Measurements from ENCODE around the gene BEST4. TPM values are rescaled to one million over a fixed set of nuclear protein-coding genes. Genes with fewer than 3 reads are reported as not detected.
A peak's percentile ranks its signal among the peaks of the same experiment; 100 is the strongest.

Gene BEST4
- total and polyA plus RNA-seq, 7 donors, result 0.08 TPM; not detected in 6

DNA sequence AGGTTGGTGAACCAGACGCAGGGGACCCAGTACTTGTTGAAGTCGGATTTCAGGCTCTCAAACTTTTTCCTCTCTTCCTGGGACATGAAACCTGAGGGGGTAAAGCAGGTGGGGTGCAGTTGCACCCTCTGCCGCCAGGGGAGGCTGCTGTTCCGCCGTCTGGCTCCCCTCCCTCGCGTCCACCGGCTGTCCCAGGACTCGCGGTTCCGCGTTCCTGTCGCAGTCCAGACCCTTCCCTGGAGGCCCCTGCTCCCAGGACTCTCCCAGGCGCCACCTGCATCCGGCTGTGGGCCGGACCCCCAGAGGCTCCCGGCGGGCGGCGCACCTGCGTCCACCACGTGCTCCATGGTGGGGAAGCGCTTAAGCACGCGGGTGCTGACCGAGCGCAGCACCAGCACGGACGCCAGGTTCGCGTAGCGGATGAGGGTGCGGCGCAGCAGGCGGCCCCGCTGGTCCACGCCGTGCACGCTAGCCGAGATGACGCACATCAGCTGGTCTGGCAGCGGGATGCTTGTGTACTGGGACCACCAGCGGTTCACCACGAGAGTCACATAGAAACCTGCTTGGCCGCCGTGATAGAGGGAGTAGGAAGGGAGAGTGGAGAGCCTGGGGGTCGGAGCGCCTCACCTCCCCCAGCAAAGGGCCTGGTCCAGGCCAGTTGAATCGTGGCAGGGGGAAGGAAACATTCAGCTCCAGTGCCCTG lies 1.7 kb downstream of the BEST4 start:
- ATAC-seq, result peak; percentile 77 to 89 (median 84)
- H3K27ac ChIP-seq, result peak overlapping the region; percentile 48
- H3K27me3 ChIP-seq (ENCODE audit: insufficient read depth in 3 of 3, low read length in 2 of 3), result no peaks in the 10 kb centered on the region
- WGBS, 3 donors, result 5 to 10% (median 7%) methylated on average over 48 to 49 of the region's 49 CpGs
- peaks cover 19% of the 10 kb centered on the region for H3K4me1 ChIP-seq
- DNase-seq, result peak; percentile 72 to 85
- peaks cover 0 to 5% of the 10 kb centered on the region in 2 donors for H3K36me3 ChIP-seq (ENCODE audit: insufficient read depth in 1 of 2, low read depth in 1 of 2)
- H3K4me3 ChIP-seq, result peak overlapping the region; percentile 68
- TF ChIP-seq, protein P1, sequence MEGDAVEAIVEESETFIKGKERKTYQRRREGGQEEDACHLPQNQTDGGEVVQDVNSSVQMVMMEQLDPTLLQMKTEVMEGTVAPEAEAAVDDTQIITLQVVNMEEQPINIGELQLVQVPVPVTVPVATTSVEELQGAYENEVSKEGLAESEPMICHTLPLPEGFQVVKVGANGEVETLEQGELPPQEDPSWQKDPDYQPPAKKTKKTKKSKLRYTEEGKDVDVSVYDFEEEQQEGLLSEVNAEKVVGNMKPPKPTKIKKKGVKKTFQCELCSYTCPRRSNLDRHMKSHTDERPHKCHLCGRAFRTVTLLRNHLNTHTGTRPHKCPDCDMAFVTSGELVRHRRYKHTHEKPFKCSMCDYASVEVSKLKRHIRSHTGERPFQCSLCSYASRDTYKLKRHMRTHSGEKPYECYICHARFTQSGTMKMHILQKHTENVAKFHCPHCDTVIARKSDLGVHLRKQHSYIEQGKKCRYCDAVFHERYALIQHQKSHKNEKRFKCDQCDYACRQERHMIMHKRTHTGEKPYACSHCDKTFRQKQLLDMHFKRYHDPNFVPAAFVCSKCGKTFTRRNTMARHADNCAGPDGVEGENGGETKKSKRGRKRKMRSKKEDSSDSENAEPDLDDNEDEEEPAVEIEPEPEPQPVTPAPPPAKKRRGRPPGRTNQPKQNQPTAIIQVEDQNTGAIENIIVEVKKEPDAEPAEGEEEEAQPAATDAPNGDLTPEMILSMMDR (IDR thresholded peaks at IDR 0.05), result peak; percentile 99
- H3K9me3 ChIP-seq, result no peaks in the 10 kb centered on the region
- intact Hi-C loops (cut with DNase I), result loop anchor here (5.0 kb wide), 2 partner anchors 36 to 511 kb away; no protein-coding TSS in a partner anchor

GRCh38 chr1:44785501-44786137 lies 2.4 kb downstream of the BEST4 start:
- Histone ChIP-seq H3K4me3 (peak overlapping the region; percentile 68), H3K27ac (peak overlapping the region; percentile 48), H3K27me3 (ENCODE audit: insufficient read depth in 3 of 3, low read length in 2 of 3) (no peaks in the 10 kb centered on the region), H3K4me1 (peaks cover 19% of the 10 kb centered on the region), H3K36me3 (ENCODE audit: insufficient read depth in 1 of 2, low read depth in 1 of 2) (peaks cover 0 to 12% of the 10 kb centered on the region in 2 donors), H3K9me3 (no peaks in the 10 kb centered on the region)
- no peak for DNase-seq
- intact Hi-C loops (cut with DNase I), result loop anchor here (5.0 kb wide), 2 partner anchors 37 to 512 kb away; no protein-coding TSS in a partner anchor
- ATAC-seq, result no peak
- WGBS, 3 donors, result 34 to 37% (median 35%) methylated on average over 11 of the region's 11 CpGs
- TF ChIP-seq, protein P1 (IDR thresholded peaks at IDR 0.05), result no peak

GRCh38 chr1:44785029-44785380 lies 3.0 kb downstream of the BEST4 start:
- H3K4me1 ChIP-seq, result peaks cover 19% of the 10 kb centered on the region
- TF ChIP-seq, protein P1 (IDR thresholded peaks at IDR 0.05), result no peak
- ATAC-seq (no peak), DNase-seq (no peak)
- H3K27me3 ChIP-seq (ENCODE audit: insufficient read depth in 3 of 3, low read length in 2 of 3), result no peaks in the 10 kb centered on the region
- no peaks in the 10 kb centered on the region for H3K9me3 ChIP-seq
- no peak overlapping the region for H3K27ac ChIP-seq
- intact Hi-C loops (cut with DNase I), result loop anchor here (5.0 kb wide), 2 partner anchors 37 to 512 kb away; no protein-coding TSS in a partner anchor
- H3K4me3 ChIP-seq, result no peak overlapping the region
- WGBS, 3 donors, result 69 to 80% (median 69%) methylated on average over 6 of the region's 6 CpGs
- H3K36me3 ChIP-seq (ENCODE audit: insufficient read depth in 1 of 2, low read depth in 1 of 2), result peaks cover 0 to 18% of the 10 kb centered on the region in 2 donors

DNA sequence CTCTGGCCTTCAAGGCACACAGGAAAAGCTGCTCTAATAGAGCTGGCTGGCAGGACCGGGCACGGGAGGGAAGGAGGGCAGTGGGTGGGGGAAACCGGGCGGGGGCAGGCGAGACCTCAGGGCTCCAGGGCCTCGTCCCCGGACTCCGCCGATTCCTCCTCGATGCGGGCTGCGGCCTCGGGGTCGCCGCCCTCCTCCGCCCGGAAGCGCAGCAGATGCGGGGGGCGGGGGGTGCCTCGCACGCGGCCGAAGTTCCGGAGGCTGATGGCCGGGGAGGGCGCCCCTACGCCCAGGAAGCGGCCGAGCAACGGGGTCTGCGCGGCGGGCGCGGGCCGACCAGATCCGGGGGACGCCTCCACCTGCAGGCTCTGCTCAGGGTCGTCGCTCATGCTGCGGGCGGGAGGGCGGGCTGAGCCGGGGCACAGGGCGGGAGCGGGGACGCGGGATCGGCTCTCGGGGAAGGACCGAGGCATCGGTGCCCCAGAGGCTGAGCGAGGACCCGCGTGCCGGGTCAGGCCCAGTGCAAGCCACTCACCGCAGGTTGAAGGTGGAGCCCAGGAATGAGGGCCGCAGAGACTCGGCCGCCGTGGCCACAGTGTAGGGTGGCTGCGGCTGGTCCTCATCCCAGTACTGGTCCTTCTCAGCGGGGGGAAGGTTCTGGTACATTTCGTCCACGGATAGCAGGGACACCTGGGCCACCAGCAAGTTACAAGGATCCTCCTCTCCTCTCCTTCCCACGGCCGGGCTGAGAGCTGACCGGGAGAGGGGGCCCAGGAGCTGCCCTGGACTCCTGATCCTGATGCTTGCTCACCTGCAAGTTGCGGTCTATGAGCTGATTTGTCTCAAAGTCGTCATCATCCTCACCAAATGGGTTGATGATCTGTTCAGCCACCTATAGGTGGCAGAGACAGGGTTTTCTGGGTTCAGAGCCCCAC lies 3.6 kb downstream of the BEST4 start:
- Histone ChIP-seq H3K36me3 (ENCODE audit: insufficient read depth in 1 of 2, low read depth in 1 of 2) (peaks cover 0 to 24% of the 10 kb centered on the region in 2 donors), H3K4me3 (peak overlapping the region; percentile 68), H3K27ac (no peak overlapping the region), H3K4me1 (peaks cover 19% of the 10 kb centered on the region), H3K27me3 (ENCODE audit: insufficient read depth in 3 of 3, low read length in 2 of 3) (no peaks in the 10 kb centered on the region), H3K9me3 (no peaks in the 10 kb centered on the region)
- DNase-seq (no peak), ATAC-seq (peak; percentile 11 to 25 (median 16))
- TF ChIP-seq, protein P1 (IDR thresholded peaks at IDR 0.05), result no peak
- 8 to 10% (median 9%) methylated on average over 44 to 71 of the region's 71 CpGs for WGBS, 3 donors
- intact Hi-C loops (cut with DNase I), result loop anchor here (5.0 kb wide), 2 partner anchors 38 to 513 kb away; no protein-coding TSS in a partner anchor

Measured in psoas muscle (tissue), 8 donors.